Upper lobe of left lung (tissue), 6 donors: ENCODE data around the gene IL17RC. TPM values are rescaled to one million over a fixed set of nuclear protein-coding genes. Genes with fewer than 3 reads are reported as not detected.
A peak's percentile ranks its signal among the peaks of the same experiment; 100 is the strongest.

Experiments used
- ATAC-seq, 2 donors: fragments of 200-7000 bp; cut with Tn5 transposase; one replicate each; pipeline ENCODE4 v1.9.1; 2022; ENCODE audit warnings: mild to moderate bottlenecking in 2 of 2, moderate library complexity in 2 of 2; ENCODE audit not compliant: low FRiP score in 2 of 2
- DNase-seq, 2 donors: peaks; one replicate each; pipeline ENCODE4 v3.0.0-alpha.2; 2019 to 2020
- H3K27ac ChIP-seq, 4 donors: fragments of 200-600 bp; sonication (generic); one replicate each; pipeline ENCODE4 v1.5.1; 2016 to 2019
- H3K27me3 ChIP-seq, 4 donors: fragments of 200-600 bp; sonication (generic); one replicate each; pipeline ENCODE4 v1.5.1; 2017 to 2019
- H3K36me3 ChIP-seq, 4 donors: fragments of 200-600 bp; sonication (generic); one replicate each; pipeline ENCODE4 v1.5.1; 2016 to 2019
- H3K4me1 ChIP-seq, 4 donors: fragments of 200-600 bp; sonication (generic); one replicate each; pipeline ENCODE4 v1.5.1; 2018 to 2019
- H3K4me3 ChIP-seq, 4 donors: fragments of 200-600 bp; sonication (generic); one replicate each; pipeline ENCODE4 v1.5.1; 2017 to 2019; ENCODE audit warnings: mild to moderate bottlenecking in 2 of 4, moderate library complexity in 1 of 4
- H3K9me3 ChIP-seq, 4 donors: fragments of 200-600 bp; sonication (generic); one replicate each; pipeline ENCODE4 v1.5.1; 2018 to 2019
- EP300 ChIP-seq, 4 donors: sonication (generic); formaldehyde crosslinking; IDR thresholded peaks; one replicate each; pipeline ENCODE4 v1.5.1; 2017; ENCODE audit warnings: antibody characterized with exemption in 4 of 4, control low read depth in 2 of 4
- POLR2A ChIP-seq, 4 donors: fragments of 450-650 bp; IDR thresholded peaks; one replicate each; pipeline ENCODE4 v1.5.1; 2016 to 2017; ENCODE audit warnings: antibody characterized with exemption in 4 of 4, mild to moderate bottlenecking in 2 of 4
- POLR2AphosphoS5 ChIP-seq, 2 donors: sonication (generic); formaldehyde crosslinking; IDR thresholded peaks; one replicate each; pipeline ENCODE4 v1.5.1; 2017; ENCODE audit warnings: antibody characterized with exemption in 2 of 2
- WGBS, 2 donors: methylation state at CpG; one replicate each; pipeline ENCODE4 v1.1.5; 2017 to 2018; 5-methylcytosine and 5-hydroxymethylcytosine counted together
- total RNA-seq, 6 donors: library from RNA; depleted of rRNA in 4 of 6; stranded (reverse); fragments of >200 nt in 4 of 6; gene quantifications; one replicate each; pipeline versions ENCODE4 v1.1.0 to v1.2.1, GENCODE V29; 2016 to 2021
- TF ChIP-seq, protein P1 (sequence below), 6 experiments: fragments of 450-650 bp in 4 of 6; fragments of 200-600 bp in 2 of 6; sonication (generic) in 2 of 6; IDR thresholded peaks; one replicate each; pipeline ENCODE4 v1.5.1; 2016 to 2019; ENCODE audit warnings: antibody characterized with exemption in 6 of 6
- donor health status: DM: no; HTN: no; CAD: no; lungs with moderate emphysema.
- donor health status: DM: no; HTN: yes; CAD: no; lungs with severe emphysema.

IL17RC gene
- total RNA-seq, 6 donors from 2014 or later: 26.3 to 83.8 (median 32.9) TPM

DNA sequence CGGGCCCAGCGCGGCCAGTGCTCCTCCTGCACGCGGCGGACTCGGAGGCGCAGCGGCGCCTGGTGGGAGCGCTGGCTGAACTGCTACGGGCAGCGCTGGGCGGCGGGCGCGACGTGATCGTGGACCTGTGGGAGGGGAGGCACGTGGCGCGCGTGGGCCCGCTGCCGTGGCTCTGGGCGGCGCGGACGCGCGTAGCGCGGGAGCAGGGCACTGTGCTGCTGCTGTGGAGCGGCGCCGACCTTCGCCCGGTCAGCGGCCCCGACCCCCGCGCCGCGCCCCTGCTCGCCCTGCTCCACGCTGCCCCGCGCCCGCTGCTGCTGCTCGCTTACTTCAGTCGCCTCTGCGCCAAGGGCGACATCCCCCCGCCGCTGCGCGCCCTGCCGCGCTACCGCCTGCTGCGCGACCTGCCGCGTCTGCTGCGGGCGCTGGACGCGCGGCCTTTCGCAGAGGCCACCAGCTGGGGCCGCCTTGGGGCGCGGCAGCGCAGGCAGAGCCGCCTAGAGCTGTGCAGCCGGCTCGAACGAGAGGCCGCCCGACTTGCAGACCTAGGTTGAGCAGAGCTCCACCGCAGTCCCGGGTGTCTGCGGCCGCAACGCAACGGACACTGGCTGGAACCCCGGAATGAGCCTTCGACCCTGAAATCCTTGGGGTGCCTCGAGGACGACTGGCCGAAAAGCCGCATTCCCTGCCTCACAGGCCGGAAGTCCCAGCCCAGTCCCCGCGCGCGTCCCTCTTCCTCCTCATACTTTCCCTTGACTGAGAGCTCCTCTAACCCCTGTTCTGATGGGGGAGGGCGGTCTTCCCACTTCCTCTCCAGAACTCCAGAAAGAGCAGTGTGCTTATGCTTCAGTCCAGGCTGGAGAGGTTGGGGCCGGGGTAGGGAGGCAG lies 1.4 kb upstream of the IL17RC start:
- Histone ChIP-seq H3K27me3 (no peaks in the 10 kb centered on the region), H3K4me3 (peak overlapping the region; percentile 35 to 79 (median 78)), H3K4me1 (peaks cover 30 to 50% (median 39%) of the 10 kb centered on the region in 4 donors), H3K36me3 (peaks cover 0 to 5% (median under 1%) of the 10 kb centered on the region in 4 donors), H3K9me3 (no peaks in the 10 kb centered on the region), H3K27ac (peak overlapping the region; percentile 79 to 89 (median 86))
- 0 to 2% methylated on average over 11 to 36 of the region's 99 CpGs for WGBS, 2 donors
- TF ChIP-seq POLR2AphosphoS5 (IDR thresholded peaks at IDR 0.05) (peak in 1 of 2 donors; percentile 37), POLR2A (IDR thresholded peaks at IDR 0.05) (peak in 1 of 4 donors; percentile 52), EP300 (IDR thresholded peaks at IDR 0.05) (no peak)
- TF ChIP-seq, protein P1, sequence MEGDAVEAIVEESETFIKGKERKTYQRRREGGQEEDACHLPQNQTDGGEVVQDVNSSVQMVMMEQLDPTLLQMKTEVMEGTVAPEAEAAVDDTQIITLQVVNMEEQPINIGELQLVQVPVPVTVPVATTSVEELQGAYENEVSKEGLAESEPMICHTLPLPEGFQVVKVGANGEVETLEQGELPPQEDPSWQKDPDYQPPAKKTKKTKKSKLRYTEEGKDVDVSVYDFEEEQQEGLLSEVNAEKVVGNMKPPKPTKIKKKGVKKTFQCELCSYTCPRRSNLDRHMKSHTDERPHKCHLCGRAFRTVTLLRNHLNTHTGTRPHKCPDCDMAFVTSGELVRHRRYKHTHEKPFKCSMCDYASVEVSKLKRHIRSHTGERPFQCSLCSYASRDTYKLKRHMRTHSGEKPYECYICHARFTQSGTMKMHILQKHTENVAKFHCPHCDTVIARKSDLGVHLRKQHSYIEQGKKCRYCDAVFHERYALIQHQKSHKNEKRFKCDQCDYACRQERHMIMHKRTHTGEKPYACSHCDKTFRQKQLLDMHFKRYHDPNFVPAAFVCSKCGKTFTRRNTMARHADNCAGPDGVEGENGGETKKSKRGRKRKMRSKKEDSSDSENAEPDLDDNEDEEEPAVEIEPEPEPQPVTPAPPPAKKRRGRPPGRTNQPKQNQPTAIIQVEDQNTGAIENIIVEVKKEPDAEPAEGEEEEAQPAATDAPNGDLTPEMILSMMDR (IDR thresholded peaks at IDR 0.05): peak; percentile 27 to 83 (median 66)
- ATAC-seq (peak; percentile 67 to 81), DNase-seq (peak; percentile 74 to 95)

DNA sequence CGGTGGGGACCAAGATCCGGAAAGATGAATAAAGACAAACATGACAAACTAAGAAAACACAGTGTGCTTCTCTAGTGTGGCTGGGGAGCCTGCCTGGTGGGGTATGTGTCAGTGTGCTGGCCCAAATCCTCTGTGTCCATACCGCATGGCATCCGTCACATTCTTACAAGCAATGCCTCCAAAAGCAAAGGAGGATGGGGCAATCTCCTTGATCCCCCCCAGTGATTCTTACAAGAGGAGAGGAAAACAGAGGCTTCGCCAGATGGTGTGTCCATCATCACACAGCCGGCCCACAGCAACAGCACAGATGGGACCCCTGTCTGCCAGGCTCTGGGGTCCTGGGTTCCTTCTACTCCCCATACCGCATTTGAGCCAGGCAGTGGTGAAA lies 558 bp upstream of the IL17RC start:
- DNase-seq: no peak
- 50 to 63% methylated on average over 6 to 7 of the region's 7 CpGs for WGBS, 2 donors
- H3K4me3 ChIP-seq: peak overlapping the region; percentile 31 to 79 (median 78)
- TF ChIP-seq EP300 (IDR thresholded peaks at IDR 0.05): no peak
- TF ChIP-seq POLR2A (IDR thresholded peaks at IDR 0.05): no peak
- TF ChIP-seq, protein P1 (IDR thresholded peaks at IDR 0.05): no peak
- TF ChIP-seq POLR2AphosphoS5 (IDR thresholded peaks at IDR 0.05): no peak
- H3K9me3 ChIP-seq: no peaks in the 10 kb centered on the region
- peaks cover 0 to 9% (median 1%) of the 10 kb centered on the region in 4 donors for H3K36me3 ChIP-seq
- peaks cover 30 to 50% (median 39%) of the 10 kb centered on the region in 4 donors for H3K4me1 ChIP-seq
- peak in 1 of 2 donors; percentile 14 for ATAC-seq
- H3K27me3 ChIP-seq: no peaks in the 10 kb centered on the region
- H3K27ac ChIP-seq: peak overlapping the region; percentile 79 to 89 (median 86)

DNA sequence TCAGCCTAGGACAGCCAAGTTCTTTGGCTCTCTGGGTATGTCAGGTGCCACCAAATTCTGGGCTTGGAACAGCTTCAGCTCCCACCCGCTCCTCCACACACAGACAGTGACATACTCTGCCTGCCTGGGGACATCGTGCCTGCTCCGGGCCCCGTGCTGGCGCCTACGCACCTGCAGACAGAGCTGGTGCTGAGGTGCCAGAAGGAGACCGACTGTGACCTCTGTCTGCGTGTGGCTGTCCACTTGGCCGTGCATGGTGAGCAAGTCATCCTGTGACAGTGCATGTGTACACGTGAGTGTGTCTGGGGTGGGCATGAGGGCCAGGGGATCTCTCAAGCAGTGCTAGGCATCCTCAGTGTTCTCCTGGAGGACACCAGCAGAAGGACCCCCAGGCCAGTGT lies 922 bp downstream of the IL17RC start:
- Histone ChIP-seq H3K4me3 (peak overlapping the region in 2 of 4 donors; percentile 78 to 79), H3K4me1 (peaks cover 30 to 42% (median 38%) of the 10 kb centered on the region in 4 donors), H3K9me3 (no peaks in the 10 kb centered on the region), H3K36me3 (peaks cover 0 to 9% (median 1%) of the 10 kb centered on the region in 4 donors), H3K27me3 (no peaks in the 10 kb centered on the region), H3K27ac (peak overlapping the region; percentile 79 to 89 (median 86))
- no peak for DNase-seq
- 80 to 86% methylated on average over 6 to 10 of the region's 10 CpGs for WGBS, 2 donors
- no peak for TF ChIP-seq POLR2AphosphoS5 (IDR thresholded peaks at IDR 0.05)
- TF ChIP-seq, protein P1 (IDR thresholded peaks at IDR 0.05): no peak
- TF ChIP-seq POLR2A (IDR thresholded peaks at IDR 0.05): no peak
- TF ChIP-seq EP300 (IDR thresholded peaks at IDR 0.05): no peak
- no peak for ATAC-seq

DNA sequence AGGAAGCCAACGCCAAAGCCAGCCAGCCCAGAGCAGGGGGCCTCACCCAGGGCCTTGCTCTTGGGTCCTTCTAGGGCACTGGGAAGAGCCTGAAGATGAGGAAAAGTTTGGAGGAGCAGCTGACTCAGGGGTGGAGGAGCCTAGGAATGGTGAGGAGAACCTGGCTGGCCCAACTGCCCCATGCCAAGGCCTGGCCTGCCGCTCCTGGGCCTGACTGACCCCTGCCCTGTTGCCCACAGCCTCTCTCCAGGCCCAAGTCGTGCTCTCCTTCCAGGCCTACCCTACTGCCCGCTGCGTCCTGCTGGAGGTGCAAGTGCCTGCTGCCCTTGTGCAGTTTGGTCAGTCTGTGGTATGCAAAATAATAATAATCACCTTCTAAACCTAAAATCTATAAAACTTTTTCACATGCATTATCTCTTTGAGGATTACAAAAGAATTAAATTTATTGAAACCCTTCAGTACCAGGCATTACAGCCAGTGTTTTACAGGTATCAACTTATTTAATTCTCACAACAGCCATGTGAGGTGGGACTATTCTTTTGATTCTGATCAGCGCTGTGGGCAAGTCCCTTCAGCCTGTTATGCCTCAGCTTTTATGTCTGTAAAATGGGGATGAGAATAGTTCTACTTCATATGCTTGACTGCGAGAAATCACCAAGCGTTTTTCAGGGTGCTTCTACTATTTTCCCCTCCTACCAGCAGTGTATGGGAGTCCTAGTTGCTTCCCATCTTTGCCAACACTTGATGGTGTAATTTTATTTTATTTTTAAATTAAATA lies 1.6 kb downstream of the IL17RC start:
- 94 to 96% methylated on average over 7 to 8 of the region's 8 CpGs for WGBS, 2 donors
- TF ChIP-seq, protein P1 (IDR thresholded peaks at IDR 0.05): no peak
- TF ChIP-seq POLR2A (IDR thresholded peaks at IDR 0.05) (no peak), POLR2AphosphoS5 (IDR thresholded peaks at IDR 0.05) (no peak), EP300 (IDR thresholded peaks at IDR 0.05) (no peak)
- H3K27ac ChIP-seq: peak overlapping the region in 3 of 4 donors; percentile 79 to 89 (median 86)
- no peaks in the 10 kb centered on the region for H3K27me3 ChIP-seq
- H3K4me3 ChIP-seq: no peak overlapping the region
- H3K36me3 ChIP-seq: peaks cover 0 to 9% (median 1%) of the 10 kb centered on the region in 4 donors
- no peaks in the 10 kb centered on the region for H3K9me3 ChIP-seq
- ATAC-seq (no peak), DNase-seq (no peak)
- H3K4me1 ChIP-seq: peaks cover 30 to 42% (median 38%) of the 10 kb centered on the region in 4 donors
